GM19468 (cell line): Measurements from ENCODE around the gene HIC2.
"Not testable (repeated sequence)": the region's sequence is repeated elsewhere in the genome, so short reads cannot be mapped to it uniquely, and the experiment has no call there.

Experiments
- ATAC-seq: cut with Tn5 transposase; IDR thresholded peaks from one replicate; pipeline ENCODE4 v1.9.1; 2021; ENCODE audit warnings: mild to moderate bottlenecking, moderate library complexity, moderate number of reproducible peaks; ENCODE audit not compliant: unreplicated experiment; ENCODE audit errors: extremely low read depth

The HIC2 gene

GRCh38 chr22:21487723-21488122 lies 70.6 kb downstream of the HIC2 start:
- not testable (repeated sequence) for ATAC-seq

DNA sequence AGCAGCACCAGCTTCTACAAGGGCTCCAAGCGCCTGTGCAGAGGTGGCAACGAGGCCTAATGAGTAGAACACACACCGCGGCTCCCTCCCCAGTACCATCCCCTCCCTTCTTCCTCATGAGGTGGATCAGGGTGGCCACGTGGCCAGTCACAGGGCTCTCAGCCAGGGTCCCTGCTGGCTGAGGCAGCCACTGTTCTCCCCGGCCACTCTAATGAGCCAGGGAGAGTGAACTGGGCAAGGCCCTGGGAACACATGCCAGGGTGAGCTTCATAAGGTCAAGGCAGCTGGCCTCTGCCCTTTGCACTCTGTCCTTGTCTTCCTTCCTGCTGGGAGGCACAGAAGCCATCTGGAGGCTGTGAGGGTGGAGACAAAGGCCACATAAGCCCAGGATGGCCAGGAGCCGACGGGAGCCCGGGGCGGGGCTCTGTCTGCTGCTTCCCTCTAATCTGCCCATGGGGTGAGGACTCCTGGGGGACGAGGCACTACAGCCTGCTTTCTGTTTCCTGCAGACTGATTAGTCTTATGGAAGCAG lies 72.0 kb downstream of the HIC2 start:
- ATAC-seq: not testable (repeated sequence)

DNA sequence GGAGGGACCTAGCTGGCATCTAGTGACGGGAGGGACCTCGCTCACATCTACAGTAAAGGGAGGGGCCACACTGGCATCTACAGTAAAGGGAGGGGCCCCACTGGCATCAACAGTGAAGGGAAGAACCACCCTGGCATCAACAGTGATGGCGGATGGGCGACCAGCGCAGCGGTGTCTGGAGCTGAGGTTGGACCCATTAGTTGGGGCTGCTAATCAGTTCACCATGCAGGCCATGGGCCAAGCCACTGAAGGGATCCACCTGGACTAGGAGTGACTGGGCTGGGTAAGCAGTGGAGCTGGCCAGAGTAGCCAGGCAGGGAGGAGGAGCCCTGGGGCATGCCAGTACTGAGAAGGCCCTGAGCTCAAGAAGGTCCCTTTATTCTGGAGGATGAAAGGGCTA lies 73.4 kb downstream of the HIC2 start:
- ATAC-seq: not testable (repeated sequence)

- not testable (repeated sequence) for ATAC-seq
These were observed 75.1 kb downstream of the HIC2 start for GRCh38 chr22:21492271-21492670.

GRCh38 chr22:21493789-21494782 lies 76.9 kb downstream of the HIC2 start:
- ATAC-seq: not testable (repeated sequence)

DNA sequence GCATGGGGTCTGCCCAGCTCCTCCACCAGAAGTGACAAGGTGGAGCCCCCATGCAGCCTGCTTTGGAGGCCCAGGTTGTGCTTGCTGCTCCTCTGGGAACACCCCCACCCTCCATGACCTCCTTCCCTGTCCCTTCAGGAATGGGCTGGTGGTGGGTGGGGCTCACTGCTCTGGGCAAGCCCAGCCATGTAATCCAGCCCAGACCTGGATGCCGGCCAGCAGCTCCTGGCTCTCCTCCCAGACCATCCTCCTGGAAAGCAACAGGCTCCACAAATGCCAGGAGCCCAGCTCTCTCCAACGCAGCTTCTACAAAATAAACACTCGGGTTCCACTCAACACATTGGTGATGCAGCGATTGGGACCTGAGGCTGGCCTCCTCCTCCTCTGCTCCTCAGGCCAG lies 80.8 kb downstream of the HIC2 start:
- ATAC-seq: not testable (repeated sequence)

GRCh38 chr22:21498489-21498888 lies 81.3 kb downstream of the HIC2 start:
- ATAC-seq: not testable (repeated sequence)

DNA sequence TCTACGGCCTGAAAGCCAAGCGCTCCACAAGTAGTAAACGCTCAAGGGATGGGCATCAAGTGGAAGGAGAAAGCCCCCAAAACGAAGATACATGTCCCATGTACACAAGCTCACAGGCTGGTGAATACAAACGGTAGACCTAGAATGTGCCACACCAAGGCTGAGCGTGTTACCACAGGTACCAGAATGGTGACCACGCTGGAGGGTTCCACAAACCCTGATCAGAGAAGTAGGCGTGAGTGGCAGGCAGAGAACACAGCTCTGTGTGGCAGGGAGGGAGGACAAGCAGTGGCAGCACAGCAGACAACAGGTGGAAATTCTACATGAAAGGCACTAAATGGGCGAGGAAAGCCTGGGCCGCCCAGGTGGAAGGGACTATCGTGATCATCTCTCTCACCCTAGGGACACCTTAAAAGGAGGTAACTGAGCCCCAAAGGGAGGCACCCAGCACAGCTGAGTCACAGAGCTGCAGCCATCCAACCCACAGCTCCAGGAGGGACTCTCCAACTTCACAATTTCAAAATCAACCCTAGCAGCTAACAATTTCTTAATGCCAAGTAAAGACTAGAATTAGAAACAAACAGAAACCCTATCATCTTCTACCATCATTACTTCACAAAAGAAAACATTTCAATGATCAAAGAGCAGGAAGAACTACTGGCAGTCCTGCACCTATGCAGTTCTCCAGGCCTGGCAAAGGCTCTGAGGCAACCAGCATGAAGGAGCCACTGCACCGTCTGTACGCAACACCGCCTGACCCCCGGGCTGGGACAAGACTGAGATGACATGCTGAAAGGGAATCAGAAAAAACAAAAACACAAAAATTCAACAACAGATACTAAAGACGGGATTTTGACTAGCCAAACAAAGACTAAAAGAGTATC lies 82.7 kb downstream of the HIC2 start:
- ATAC-seq: not testable (repeated sequence)
